GM19467 (cell line): Measurements from ENCODE around the gene NUDT22.
A peak's percentile ranks its signal among the peaks of the same experiment; 100 is the strongest.

Source experiments
- ATAC-seq: cut with Tn5 transposase; IDR thresholded peaks from one replicate; pipeline ENCODE4 v1.9.1; 2021; ENCODE audit warnings: mild to moderate bottlenecking, moderate library complexity; ENCODE audit not compliant: unreplicated experiment

Gene NUDT22

GRCh38 chr11:64241241-64241490, 15.1 kb downstream of the NUDT22 start:
- peak; percentile 57 for ATAC-seq

- peak; percentile 56 for ATAC-seq
These were observed 15.7 kb downstream of the NUDT22 start for GRCh38 chr11:64241491-64242374.

GRCh38 chr11:64243236-64243854, 17.3 kb downstream of the NUDT22 start:
- ATAC-seq: no peak

- no peak for ATAC-seq
These were observed 18.0 kb downstream of the NUDT22 start for GRCh38 chr11:64244107-64244506.

- no peak for ATAC-seq
These were observed 18.9 kb downstream of the NUDT22 start for GRCh38 chr11:64244966-64245365.

GRCh38 chr11:64245401-64245796, 19.3 kb downstream of the NUDT22 start:
- no peak for ATAC-seq

- ATAC-seq: no peak
These were observed 19.9 kb downstream of the NUDT22 start for GRCh38 chr11:64245797-64246620.

- peak; percentile 9 for ATAC-seq
These were observed 20.5 kb downstream of the NUDT22 start for GRCh38 chr11:64246621-64246870.

- ATAC-seq: peak; percentile 28
These were observed 21.0 kb downstream of the NUDT22 start, which contains the start of gene PPP1R14B for GRCh38 chr11:64246871-64247728. PPP1R14B (minus strand) TSS chr11:64246943; CDS start chr11:64246673, 270 bp downstream.

GRCh38 chr11:64247729-64248531, 21.9 kb downstream of the NUDT22 start:
- ATAC-seq: no peak

GRCh38 chr11:64248578-64248977, 22.5 kb downstream of the NUDT22 start:
- no peak for ATAC-seq

GRCh38 chr11:64249038-64249437, 23.0 kb downstream of the NUDT22 start:
- ATAC-seq: no peak

- ATAC-seq: no peak
These were observed 23.7 kb downstream of the NUDT22 start for GRCh38 chr11:64249563-64250414.

- ATAC-seq: no peak
These were observed 24.4 kb downstream of the NUDT22 start for GRCh38 chr11:64250415-64251015.

- no peak for ATAC-seq
These were observed 25.1 kb downstream of the NUDT22 start, which contains the start of gene PLCB3 for GRCh38 chr11:64251016-64251752. PLCB3 (plus strand) TSS chr11:64251530; CDS start chr11:64251650, 120 bp downstream.

GRCh38 chr11:64251753-64252002, 25.6 kb downstream of the NUDT22 start:
- no peak for ATAC-seq

GRCh38 chr11:64252003-64252872, 26.2 kb downstream of the NUDT22 start:
- no peak for ATAC-seq
